HG03378 (cell line): ENCODE results near the gene LTBP1.
"Not testable (repeated sequence)": the region's sequence is repeated elsewhere in the genome, so short reads cannot be mapped to it uniquely, and the experiment has no call there.

Experiments used
- ATAC-seq: cut with Tn5 transposase; IDR thresholded peaks from one replicate; pipeline ENCODE4 v1.9.1; 2021; ENCODE audit warnings: mild to moderate bottlenecking, moderate library complexity; ENCODE audit not compliant: unreplicated experiment

Gene LTBP1, protein sequence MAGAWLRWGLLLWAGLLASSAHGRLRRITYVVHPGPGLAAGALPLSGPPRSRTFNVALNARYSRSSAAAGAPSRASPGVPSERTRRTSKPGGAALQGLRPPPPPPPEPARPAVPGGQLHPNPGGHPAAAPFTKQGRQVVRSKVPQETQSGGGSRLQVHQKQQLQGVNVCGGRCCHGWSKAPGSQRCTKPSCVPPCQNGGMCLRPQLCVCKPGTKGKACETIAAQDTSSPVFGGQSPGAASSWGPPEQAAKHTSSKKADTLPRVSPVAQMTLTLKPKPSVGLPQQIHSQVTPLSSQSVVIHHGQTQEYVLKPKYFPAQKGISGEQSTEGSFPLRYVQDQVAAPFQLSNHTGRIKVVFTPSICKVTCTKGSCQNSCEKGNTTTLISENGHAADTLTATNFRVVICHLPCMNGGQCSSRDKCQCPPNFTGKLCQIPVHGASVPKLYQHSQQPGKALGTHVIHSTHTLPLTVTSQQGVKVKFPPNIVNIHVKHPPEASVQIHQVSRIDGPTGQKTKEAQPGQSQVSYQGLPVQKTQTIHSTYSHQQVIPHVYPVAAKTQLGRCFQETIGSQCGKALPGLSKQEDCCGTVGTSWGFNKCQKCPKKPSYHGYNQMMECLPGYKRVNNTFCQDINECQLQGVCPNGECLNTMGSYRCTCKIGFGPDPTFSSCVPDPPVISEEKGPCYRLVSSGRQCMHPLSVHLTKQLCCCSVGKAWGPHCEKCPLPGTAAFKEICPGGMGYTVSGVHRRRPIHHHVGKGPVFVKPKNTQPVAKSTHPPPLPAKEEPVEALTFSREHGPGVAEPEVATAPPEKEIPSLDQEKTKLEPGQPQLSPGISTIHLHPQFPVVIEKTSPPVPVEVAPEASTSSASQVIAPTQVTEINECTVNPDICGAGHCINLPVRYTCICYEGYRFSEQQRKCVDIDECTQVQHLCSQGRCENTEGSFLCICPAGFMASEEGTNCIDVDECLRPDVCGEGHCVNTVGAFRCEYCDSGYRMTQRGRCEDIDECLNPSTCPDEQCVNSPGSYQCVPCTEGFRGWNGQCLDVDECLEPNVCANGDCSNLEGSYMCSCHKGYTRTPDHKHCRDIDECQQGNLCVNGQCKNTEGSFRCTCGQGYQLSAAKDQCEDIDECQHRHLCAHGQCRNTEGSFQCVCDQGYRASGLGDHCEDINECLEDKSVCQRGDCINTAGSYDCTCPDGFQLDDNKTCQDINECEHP (N-terminal part only)

DNA sequence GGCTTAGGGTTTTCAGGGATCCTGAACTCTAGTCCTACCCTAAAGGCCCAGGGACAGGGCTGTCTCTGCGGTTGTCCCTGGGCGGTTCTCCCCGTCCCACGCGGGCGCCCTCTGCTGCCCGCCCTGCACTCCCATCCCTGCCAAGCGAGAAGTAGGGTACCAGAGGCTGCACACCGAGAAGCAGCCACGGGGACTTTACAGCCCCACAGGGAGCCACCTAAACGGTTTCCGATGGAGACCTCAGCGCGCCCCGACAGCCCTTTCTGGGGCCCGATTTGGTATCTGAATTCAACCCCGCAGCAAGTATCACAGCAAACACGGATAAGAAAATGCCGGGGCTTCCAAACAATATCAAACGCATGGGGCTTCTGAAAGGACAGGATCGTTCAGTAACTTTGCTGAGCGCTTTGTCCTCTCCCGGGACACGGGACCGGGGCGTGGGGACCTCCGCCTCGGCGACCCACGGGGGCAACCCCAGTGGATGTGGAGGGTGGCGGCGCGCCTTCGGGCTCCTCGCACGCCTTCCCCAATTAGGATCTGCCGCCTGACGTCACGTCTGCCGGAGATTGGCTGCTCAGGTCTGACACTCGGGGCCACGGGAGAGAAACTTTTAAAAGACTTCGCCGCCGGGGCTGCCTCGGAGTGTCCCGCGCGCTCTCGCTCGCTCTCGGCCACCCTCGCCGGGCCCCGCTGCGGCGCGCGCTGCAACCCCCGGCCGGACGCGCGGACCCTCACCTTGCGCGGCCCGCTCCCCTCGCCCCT lies at the start of gene LTBP1:
Gene LTBP1 (plus strand): TSS at position 640 of the 762 bp plus-strand sequence. CDS start 372 bp downstream, outside the sequence.
- ATAC-seq: peak; percentile 78

DNA sequence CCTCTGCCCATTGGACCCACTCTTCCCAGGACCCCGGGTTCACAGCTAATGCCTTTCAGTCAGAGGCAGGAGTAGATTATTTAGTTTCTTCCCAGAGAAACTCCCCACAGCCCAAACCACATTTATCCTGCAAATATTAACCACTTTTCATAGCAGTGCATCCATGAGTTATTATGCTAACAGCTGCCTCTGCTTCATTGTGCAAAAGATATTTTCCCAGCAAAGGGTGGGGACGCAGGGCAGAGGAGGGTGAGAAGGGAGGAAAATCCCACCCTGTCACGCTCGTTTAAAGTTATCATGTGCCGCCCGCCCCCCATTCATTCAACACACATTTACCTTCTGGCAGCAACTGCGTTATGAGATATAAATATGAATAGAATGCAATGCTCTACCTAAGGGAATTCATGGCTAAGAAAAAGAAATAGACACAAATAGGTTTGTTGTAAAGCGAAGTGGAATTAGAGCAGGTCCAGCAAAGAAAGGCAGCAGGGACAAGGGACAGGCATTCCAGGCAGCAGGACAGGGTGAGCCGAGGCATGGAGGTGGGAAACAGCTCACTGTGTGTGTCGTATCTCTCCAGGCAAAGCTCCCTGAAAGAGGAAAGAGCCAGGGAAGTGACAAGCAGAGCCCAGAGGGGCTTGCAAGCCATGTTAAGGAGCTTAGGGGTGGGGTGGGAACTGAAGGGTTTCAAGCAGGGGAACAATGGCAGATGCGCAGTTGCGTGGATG lies 46.3 kb upstream of the LTBP1 start:
- ATAC-seq: no peak

DNA sequence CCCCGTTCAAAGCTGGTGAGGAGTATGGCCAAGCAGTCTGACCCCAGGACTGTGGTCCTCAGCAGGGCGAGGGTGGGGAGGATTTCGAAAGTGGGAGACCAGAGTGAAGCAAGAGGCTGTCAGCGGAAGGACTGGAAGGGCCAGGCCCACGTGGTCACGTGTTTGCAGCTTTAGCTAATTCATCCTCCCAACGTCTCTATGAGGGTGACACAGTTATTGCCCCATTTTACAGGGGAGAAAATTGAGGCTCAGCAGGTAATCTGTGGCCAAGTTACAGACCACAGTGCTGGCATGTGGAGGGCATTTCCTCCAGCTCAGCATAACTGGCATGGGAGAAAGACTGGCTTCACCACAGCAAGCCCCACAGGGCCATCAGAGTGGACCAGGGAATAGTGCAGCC lies 45.4 kb upstream of the LTBP1 start:
- ATAC-seq: no peak

DNA sequence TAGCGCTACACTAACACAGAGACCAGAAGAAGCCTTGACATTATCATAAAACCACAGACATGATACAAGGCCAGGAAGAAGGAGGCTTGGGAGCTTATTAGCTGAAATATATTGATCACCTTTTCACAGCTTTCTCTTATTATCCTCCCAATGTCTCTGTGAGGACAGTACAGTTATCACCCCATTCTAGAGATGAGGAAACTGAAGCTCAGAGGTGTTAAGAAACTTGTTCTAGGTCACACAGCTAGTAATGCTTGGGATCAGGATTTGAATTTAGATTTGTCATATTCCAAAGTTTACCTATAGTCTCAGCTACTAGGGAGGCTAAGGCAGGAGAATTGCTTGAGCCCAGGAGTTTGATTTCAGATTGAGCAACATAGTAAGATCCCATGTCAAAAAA lies 44.6 kb upstream of the LTBP1 start:
- no peak for ATAC-seq

DNA sequence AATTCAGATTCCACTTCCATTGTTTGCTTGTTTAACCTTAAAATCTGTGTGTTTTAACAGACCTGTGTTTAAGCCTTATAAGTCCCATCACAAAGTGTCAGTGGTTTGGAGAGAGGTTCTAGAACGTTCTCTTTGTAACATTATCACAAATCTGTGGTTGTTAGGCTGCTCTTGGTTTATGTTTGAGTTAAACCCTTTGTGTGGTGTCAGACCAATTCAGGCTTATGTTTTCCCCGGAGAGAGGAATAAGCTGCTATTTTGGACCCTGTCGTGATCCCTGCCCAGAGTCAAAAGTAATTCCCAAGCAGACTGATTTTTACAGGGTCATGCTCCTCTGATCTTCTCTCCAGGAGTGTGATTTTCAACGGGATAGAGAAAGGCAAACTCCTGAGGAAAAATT lies 43.8 kb upstream of the LTBP1 start:
- no peak for ATAC-seq

DNA sequence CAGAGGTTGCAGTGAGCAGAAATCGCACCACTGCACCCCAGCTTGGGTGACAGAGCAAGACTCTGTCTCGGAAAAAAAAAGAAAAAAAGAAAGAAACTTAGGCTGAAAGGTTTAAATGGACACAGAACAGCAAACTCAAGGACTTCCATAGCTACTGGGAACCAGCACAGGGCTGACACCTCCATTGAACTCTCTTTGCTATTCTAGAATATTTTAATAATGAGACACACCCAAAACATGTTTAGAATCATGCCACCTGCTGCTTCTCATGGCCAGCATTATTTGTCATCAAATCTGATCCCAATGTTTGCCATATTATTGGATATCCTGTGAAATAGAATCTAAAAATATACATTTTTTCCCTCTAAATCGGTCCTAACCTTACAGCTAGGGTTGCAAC lies 42.7 kb upstream of the LTBP1 start:
- no peak for ATAC-seq

DNA sequence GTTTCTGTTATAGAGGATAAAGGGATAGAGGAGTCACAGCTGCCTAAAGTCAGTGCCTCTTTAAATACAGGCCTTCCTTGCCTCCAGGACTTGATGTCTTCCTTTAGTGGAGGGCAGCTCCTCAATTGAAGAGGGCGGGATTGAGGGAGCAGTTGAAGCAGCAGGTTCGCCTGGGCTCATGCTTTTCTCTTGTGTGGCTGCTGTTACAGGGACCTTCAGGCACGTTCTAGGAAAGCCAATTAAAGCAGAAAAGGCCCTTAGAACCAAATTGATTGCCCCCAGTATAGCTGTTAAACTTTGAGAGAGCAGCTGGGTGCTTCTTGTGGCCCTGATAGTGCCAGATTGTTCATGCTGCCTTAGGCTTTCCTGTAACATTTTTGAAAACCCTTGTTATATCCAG lies 42.0 kb upstream of the LTBP1 start:
- ATAC-seq: peak; percentile 9

DNA sequence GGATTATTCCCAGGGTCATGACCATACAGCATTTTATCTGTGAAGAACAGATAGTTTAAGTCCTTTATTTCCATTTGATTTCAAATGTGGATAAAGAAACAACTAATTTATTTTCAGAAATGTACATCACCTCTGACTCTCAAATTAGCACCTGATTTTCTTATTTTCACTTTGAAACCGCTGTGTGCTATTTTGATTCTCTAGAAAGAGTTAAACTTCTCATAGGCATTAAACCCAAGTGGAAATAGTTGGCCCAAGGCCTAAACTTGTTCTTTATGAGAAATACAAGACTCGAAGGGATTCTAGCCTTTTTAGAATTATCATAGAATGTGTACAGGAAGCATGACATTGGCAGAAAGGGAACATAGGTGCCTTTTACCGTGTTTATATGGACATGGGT lies 41.5 kb upstream of the LTBP1 start:
- ATAC-seq: peak; percentile 49

DNA sequence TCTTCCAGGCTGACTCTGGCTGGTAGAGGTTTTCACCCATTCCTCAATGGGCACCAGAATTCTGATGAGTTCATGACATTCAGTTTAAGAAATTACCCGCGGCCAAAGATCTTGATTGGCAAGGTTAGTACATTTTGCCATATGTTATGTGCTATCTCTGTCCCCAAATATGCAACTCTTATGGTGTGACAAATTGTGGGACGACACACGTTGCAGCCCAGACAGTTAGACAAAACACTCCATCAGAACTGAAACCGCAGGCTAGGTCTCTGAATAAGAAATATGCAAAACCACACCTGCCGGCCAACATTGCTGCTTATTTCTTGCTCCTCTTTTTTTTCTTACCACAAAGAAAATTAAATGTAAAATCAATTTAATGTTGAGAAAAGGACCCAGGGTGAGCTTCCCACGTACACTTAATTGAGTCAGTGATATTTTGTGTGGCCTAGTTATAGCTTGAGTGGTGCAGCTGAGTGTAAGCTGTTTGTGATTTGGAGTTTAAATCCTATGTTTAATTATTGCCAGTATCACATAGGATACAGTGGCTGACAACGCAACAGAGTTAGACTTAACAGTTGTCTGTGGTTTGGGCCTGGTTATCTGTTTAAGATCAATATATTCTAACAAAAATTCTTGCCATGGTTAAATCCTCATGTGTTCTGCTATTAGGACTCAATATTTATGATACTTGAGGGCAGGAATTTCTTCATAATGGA lies 35.7 kb upstream of the LTBP1 start:
- peak; percentile 86 for ATAC-seq

DNA sequence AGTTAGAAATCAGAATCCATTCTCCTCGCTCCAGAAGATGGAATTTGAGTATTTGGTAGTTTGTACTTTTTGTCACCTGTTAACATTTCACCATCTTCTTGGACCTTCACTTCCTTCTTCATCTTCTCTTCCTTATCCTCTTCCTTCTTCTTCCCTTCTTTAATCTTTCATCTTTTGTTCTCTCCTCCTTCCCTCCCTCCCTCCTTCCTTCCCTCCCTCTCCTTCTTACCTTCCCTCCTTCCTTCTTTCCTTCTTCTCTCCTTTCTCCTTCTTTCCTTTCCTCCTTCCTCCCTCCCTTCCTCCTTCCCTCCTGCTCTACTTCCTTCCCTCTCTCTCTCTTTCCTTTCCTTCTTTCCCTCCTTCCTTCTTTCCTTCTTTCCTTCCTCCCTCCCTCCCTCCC lies 31.1 kb upstream of the LTBP1 start:
- no peak for ATAC-seq

DNA sequence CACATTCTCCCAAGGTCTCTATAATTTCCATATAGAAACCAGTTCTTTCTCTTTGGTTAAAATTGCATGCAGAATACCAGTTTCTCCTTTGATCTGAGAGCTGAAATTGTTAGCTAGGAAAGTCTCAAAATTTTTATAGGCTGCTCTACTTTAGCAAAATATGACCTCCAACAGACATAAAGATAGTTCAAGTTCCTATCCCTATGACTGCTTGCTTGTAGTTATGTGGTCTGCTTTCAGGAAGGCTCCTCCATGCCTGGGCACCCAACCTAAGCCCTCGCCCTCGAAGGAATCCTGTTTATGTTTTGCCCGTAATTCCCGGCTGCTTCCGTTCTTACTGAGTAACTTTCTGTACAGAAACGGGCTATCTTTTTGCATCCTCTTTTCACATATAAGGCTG lies 28.0 kb upstream of the LTBP1 start:
- no peak for ATAC-seq

DNA sequence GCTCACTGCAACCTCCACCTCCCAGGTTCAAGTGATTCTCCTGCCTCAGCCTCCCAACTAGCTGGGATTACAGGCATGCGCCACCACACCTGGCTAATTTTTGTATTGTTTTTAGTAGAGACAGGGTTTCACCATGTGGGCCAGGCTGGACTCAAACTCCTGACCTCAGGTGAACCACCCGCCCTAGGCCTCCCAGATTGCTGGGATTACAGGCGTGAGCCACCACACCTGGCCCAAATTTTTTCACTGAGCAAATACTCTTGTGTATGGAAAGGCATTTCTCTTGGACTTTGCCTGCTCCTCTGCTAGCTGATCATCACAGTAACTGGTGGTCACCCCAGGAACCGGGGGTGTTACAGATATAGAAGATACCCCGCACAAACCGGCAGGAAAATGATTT lies 26.9 kb upstream of the LTBP1 start:
- not testable (repeated sequence) for ATAC-seq

DNA sequence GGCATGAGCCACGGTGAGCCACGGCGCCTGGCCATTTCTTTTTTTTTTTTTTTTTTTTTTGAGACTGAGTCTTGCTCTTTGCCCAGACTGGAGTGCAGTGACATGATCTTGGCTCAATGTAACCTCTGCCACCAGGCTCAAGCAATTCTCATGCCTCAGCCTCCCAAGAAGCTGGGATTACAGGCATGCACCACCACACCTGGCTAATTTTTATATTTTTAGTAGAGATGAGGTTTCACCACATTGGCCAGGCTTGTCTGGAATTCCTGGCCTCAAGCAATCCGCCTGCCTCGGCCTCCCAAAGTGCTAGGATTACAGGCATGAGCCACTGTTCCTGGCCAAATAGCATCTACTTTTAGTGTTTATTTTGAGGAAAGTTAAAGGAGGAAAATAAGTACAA lies 25.3 kb upstream of the LTBP1 start:
- not testable (repeated sequence) for ATAC-seq

DNA sequence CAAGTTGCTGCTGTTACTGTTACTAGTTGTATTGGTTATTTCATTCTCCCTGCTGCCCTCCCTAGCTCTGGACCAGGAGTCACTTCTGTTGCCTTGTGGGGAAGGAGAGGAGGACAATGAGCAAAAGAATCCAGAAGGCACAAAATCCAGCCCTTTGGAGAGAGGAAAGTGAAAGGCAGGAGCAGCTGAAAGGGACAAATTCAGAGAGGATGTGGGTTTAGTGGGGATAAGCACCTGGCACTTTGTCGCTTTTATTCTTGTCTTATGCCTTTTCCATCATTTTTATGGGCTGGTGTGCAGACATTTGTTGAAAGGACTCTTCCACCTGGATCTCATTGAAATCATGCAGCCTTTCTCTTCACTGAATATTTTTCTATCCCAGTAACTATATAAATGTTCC lies 24.3 kb upstream of the LTBP1 start:
- ATAC-seq: no peak

DNA sequence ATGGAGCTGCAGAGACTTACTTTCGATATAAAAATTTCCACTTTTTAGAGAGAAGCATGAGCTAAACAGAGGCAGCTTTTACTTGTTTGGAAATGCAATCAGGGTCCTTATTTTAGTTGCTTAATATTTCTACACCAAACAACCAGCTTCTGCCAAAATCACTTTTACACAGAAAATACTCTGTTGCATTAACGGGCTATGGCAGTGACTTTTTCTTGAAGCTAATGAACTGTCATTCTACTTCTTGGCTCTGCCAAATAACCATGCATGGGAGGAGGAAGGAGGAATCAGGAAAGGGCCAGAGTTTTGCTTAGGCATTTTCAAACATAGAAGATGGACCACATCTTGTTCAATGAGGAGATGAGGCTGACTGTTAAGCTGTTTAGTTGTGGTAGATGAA lies 23.6 kb upstream of the LTBP1 start:
- no peak for ATAC-seq

DNA sequence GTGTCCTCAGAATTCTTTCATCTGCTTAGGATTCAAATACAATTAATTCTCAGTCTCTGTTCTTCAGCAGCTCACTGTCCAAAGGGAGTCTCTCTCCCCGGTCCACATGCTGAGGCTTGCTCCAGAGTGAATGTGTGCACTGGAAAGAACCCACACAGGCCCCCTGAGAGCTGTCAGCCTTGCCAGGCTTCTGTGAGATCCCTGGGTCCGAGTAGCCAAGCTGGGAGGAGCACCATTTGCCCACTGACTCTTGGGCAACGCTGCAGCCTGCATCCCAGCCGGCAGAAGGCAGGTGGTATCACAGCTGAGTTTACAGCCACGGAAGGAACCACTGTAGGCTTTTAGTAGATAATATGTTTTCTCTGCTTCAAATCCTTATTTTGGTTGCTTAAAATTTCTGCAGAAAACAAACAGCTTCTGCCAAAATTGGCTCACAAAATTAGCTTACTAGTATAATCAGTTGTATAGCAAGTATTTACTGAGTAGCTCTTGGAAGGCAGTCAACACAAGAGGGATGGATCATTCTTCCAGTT lies 21.4 kb upstream of the LTBP1 start:
- ATAC-seq: no peak

DNA sequence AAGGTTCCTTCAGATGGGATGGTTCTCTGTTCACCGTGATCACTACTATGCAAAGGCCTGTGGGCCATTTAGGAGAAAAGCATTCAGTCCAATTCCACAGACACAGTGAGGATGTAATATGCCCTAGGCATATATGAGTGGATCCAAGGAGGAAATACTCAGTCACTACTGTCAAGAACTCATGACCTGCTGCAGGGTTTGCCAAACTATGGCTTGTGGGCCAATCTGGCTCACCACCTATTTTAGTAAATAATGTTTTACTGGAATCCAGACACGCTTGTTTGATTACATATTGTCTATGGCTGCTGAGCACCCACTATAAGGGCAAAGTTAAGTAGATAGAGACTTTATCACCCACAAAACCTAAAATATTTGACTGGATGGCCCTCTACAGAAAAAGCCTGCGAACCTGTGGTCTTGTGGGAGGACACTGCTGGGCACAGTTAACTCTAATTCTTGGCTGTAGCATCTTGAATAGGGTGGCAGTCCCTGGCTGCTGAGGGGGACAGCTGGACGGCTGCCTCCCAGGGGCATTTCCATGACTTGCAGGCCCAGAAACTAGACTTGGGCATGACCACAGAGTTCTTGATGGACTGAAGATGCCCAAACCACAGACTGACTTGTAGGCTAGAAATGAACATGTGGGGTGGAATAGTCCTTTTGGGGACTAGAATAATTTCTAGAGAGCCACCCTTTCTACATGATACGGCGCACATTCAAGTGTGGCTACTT lies 20.6 kb upstream of the LTBP1 start:
- ATAC-seq: no peak

DNA sequence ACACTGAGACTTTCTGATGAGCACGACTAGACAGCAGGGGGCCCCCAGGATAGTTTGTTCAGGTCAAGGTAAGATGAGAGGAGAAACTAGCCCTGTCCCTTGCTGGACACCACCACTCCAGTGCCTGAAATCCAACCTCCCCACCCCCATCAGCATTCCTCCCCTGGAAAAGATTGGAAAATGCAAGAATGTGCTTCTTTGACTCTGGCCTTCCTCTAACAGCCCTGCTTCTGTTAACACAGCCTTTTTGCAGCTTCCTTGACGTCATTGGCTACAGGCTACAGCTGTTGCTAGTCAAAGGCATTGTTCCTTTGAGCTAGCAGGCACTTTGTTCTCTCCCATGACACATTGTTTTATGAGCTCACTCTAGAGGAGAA lies 20.1 kb upstream of the LTBP1 start:
- no peak for ATAC-seq
